Natural killer cell (primary cell): ENCODE measurements around the gene FLYWCH2. TPM values are rescaled to one million over a fixed set of nuclear protein-coding genes. Genes with fewer than 3 reads are reported as not detected.

Experiments used
- ATAC-seq, 3 donors: fragments of 150-1000 bp in 2 of 3; fragments of 200-7000 bp in 1 of 3; cut with Tn5 transposase; 1 replicate in 1 of 3; 2 replicates in 2 of 3; pipeline ENCODE4 v1.10.0; 2021; ENCODE audit warnings: mild to moderate bottlenecking in 2 of 3, moderate library complexity in 2 of 3
- DNase-seq, 2 donors: peaks; one replicate each; pipeline versions ENCODE4 v3.0.0 to v3.0.0-alpha.2; 2013 to 2021; ENCODE audit warnings: mixed read lengths in 1 of 2
- H3K27ac ChIP-seq: one replicate; pipeline ENCODE4 v1.5.1; 2013; ENCODE audit warnings: mild to moderate bottlenecking, low read length
- H3K27me3 ChIP-seq: one replicate; pipeline ENCODE4 v1.6.1; 2013; ENCODE audit warnings: low read length; ENCODE audit not compliant: control insufficient read depth, insufficient read depth
- H3K36me3 ChIP-seq: one replicate; pipeline ENCODE4 v1.6.1; 2013; ENCODE audit warnings: low read length; ENCODE audit not compliant: control insufficient read depth, insufficient read depth
- H3K4me1 ChIP-seq: one replicate; pipeline ENCODE4 v1.6.1; 2013; ENCODE audit warnings: low read length; ENCODE audit not compliant: control insufficient read depth, insufficient read depth
- H3K4me3 ChIP-seq: one replicate; pipeline ENCODE4 v1.5.1; 2013; ENCODE audit warnings: low read length
- H3K9me3 ChIP-seq: one replicate; pipeline ENCODE4 v1.6.1; 2013; ENCODE audit warnings: low read length; ENCODE audit not compliant: control insufficient read depth, insufficient read depth
- H3K27ac Mint-ChIP-seq, 2 donors: one replicate each; pipeline ENCODE4 v1.8.0; 2022; ENCODE audit warnings: mild to moderate bottlenecking in 2 of 2, mixed read lengths in 2 of 2, moderate library complexity in 1 of 2
- H3K27me3 Mint-ChIP-seq, 2 donors: one replicate each; pipeline ENCODE4 v1.8.0; 2022; ENCODE audit warnings: low read depth in 2 of 2, mixed read lengths in 2 of 2
- H3K36me3 Mint-ChIP-seq: one replicate; pipeline ENCODE4 v1.8.0; 2022; ENCODE audit warnings: mixed read lengths
- H3K4me1 Mint-ChIP-seq, 2 donors: one replicate each; pipeline ENCODE4 v1.8.0; 2022; ENCODE audit warnings: mixed read lengths in 2 of 2
- H3K4me3 Mint-ChIP-seq: one replicate; pipeline ENCODE4 v1.8.0; 2022; ENCODE audit warnings: mild to moderate bottlenecking, moderate library complexity, mixed read lengths
- H3K9me3 Mint-ChIP-seq, 2 donors: one replicate each; pipeline ENCODE4 v1.8.0; 2022; ENCODE audit warnings: mixed read lengths in 2 of 2
- WGBS: methylation state at CpG from one replicate; pipeline ENCODE4 v1.1.7; 2013; ENCODE audit warnings: missing lambda C conversion rate; ENCODE audit not compliant: insufficient coverage; 5-methylcytosine and 5-hydroxymethylcytosine counted together
- intact Hi-C: fragments of 100-400 bp; cut with micrococcal nuclease; formaldehyde crosslinking; loops from one replicate; pipeline ENCODE4 v1.14.2; 2022
- total RNA-seq, 4 donors: library from RNA; stranded (reverse); fragments of 120-200 nt in 1 of 4; gene quantifications; one replicate each; pipeline versions ENCODE4 v1.2.3 to v1.2.4, GENCODE V29; 2013 to 2022
- TF ChIP-seq, protein P1 (sequence below): fragments of 200-600 bp; IDR thresholded peaks from one replicate; pipeline ENCODE4 v1.8.0; 2022; ENCODE audit warnings: antibody characterized with exemption

Gene FLYWCH2
- total RNA-seq, 3 donors from 2014 or later (not counting 1 experiment from before 2014, with no cell fraction given) = 12.0 to 12.7 (median 12.6) TPM

DNA sequence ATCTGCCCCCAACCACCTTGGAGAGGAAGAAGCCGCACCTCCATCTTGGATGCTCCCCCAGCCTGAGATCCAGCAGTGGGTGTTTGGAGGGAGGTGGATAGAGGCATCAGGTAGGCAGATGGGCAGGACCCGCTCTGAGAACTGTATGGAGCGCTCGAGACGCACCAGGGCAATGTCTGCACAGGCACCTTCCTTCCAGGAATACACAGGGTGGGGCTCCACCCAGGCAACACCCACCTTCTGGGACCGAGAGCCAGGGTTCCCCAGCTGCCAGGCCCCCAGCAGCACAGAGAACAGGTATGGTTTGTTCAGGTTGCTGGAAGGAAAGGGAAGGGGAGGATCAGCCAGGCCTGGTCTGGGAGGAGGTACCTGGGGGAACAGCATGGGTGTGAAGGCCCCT, 27.5 kb upstream of the FLYWCH2 start:
- H3K9me3 ChIP-seq = peaks cover 6% of the 10 kb centered on the region
- ATAC-seq (no peak), DNase-seq (no peak)
- H3K4me3 ChIP-seq = no peak overlapping the region
- Mint-ChIP-seq H3K27ac (no peak overlapping the region), H3K4me3 (no peak overlapping the region), H3K36me3 (peaks cover 10% of the 10 kb centered on the region), H3K4me1 (peaks cover 14 to 21% of the 10 kb centered on the region in 2 donors), H3K9me3 (peaks cover 5 to 9% of the 10 kb centered on the region in 2 donors), H3K27me3 (peaks cover 0 to 18% of the 10 kb centered on the region in 2 donors)
- peaks cover 3% of the 10 kb centered on the region for H3K27me3 ChIP-seq
- TF ChIP-seq, protein P1, sequence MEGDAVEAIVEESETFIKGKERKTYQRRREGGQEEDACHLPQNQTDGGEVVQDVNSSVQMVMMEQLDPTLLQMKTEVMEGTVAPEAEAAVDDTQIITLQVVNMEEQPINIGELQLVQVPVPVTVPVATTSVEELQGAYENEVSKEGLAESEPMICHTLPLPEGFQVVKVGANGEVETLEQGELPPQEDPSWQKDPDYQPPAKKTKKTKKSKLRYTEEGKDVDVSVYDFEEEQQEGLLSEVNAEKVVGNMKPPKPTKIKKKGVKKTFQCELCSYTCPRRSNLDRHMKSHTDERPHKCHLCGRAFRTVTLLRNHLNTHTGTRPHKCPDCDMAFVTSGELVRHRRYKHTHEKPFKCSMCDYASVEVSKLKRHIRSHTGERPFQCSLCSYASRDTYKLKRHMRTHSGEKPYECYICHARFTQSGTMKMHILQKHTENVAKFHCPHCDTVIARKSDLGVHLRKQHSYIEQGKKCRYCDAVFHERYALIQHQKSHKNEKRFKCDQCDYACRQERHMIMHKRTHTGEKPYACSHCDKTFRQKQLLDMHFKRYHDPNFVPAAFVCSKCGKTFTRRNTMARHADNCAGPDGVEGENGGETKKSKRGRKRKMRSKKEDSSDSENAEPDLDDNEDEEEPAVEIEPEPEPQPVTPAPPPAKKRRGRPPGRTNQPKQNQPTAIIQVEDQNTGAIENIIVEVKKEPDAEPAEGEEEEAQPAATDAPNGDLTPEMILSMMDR = no peak
- peaks cover 37% of the 10 kb centered on the region for H3K4me1 ChIP-seq
- WGBS = 92% methylated on average over 6 of the region's 6 CpGs
- H3K36me3 ChIP-seq = no peaks in the 10 kb centered on the region
- H3K27ac ChIP-seq = no peak overlapping the region
- intact Hi-C loops = no loop called here

DNA sequence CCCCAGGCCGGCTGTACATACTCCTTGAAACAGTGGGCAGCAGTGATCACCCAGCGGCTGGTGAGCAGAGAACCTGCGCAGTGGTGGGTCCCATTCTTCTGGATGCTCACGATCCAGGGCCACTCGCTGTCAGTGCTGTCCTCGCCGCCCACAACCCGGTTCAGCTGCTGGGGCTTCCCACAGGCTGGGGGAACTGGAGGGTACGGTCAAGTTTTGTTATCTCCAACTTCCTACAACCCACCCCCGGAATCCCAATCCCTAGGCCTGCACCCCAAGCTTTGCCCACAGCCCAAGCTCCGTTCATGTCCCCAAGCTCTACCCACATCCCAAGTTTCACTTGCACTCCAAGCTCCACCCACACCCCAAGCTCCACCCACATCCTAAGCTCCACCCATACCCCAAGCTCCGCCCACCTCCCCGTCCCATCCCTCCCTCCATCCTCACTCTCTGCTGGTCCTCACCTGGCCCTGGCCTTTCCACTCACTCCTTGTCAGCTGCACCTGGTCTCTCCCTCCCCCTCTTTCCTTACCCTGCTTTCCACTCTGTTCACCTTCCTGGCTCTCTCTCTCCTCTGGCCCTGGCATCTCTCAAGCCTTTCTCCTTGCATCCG, 26.8 kb upstream of the FLYWCH2 start:
- H3K36me3 ChIP-seq = no peaks in the 10 kb centered on the region
- H3K4me1 ChIP-seq = peaks cover 37% of the 10 kb centered on the region
- no peak overlapping the region for H3K27ac ChIP-seq
- peak in 1 of 2 donors; percentile 57 for DNase-seq
- H3K27me3 Mint-ChIP-seq = peaks cover 0 to 19% of the 10 kb centered on the region in 2 donors
- peak in 2 of 3 donors; percentile 35 to 63 for ATAC-seq
- H3K9me3 Mint-ChIP-seq = peaks cover 5 to 9% of the 10 kb centered on the region in 2 donors
- TF ChIP-seq, protein P1 = no peak
- H3K27me3 ChIP-seq = peaks cover 3% of the 10 kb centered on the region
- intact Hi-C loops = no loop called here
- peak overlapping the region in 1 of 2 donors; percentile 27 for H3K27ac Mint-ChIP-seq
- peaks cover 10% of the 10 kb centered on the region for H3K36me3 Mint-ChIP-seq
- no peak overlapping the region for H3K4me3 ChIP-seq
- peaks cover 14 to 21% of the 10 kb centered on the region in 2 donors for H3K4me1 Mint-ChIP-seq
- peak overlapping the region; percentile 43 for H3K4me3 Mint-ChIP-seq
- whole genome bisulfite sequencing = 93% methylated on average over 14 of the region's 14 CpGs
- H3K9me3 ChIP-seq = peaks cover 6% of the 10 kb centered on the region

DNA sequence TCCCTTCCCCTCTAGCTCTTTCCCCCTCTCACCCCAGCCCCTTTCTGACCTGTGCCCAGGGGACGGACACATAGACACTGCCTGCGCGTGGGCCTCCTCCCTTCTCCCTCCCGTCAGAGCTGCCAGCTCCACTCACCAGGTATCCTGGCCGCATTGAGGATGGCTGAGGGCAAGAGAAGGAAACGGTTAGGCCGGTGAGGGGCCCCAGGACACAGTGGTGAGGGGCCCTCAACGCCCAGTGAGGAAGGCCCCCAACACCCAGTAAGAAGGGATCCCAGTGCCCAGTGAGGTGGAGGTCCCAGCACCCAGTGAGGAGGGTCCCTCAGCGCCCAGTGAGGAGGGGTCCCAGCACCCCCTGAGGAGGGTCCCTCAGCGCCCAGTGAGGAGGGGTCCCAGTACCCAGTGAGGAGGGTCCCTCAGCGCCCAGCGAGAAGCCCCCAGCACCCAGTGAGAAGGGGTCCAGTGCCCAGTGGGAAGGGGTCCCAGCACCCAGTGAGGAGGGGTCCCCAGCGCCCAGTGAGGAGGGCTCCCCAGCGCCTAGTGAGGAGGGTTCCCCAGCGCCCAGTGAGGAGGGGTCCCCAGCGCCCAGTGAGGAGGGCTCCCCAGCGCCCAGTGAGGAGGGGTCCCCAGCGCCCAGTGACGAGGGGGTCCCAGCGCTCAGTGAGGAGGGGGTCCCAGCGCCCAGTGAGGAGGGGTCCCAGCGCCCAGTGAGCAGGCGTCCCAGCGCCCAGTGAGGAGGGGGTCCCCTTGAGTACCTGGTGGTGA, 26.1 kb upstream of the FLYWCH2 start:
- H3K27ac Mint-ChIP-seq = peak overlapping the region in 1 of 2 donors; percentile 81
- peaks cover 3% of the 10 kb centered on the region for H3K27me3 ChIP-seq
- peak overlapping the region; percentile 43 for H3K4me3 Mint-ChIP-seq
- DNase-seq = no peak
- peaks cover 37% of the 10 kb centered on the region for H3K4me1 ChIP-seq
- H3K36me3 Mint-ChIP-seq = peaks cover 10% of the 10 kb centered on the region
- peak overlapping the region; percentile 27 for H3K4me3 ChIP-seq
- peaks cover 6% of the 10 kb centered on the region for H3K9me3 ChIP-seq
- 91% methylated on average over 23 of the region's 24 CpGs for WGBS
- TF ChIP-seq, protein P1 = no peak
- peaks cover 0 to 22% of the 10 kb centered on the region in 2 donors for H3K27me3 Mint-ChIP-seq
- peaks cover 14 to 21% of the 10 kb centered on the region in 2 donors for H3K4me1 Mint-ChIP-seq
- H3K27ac ChIP-seq = peak overlapping the region; percentile 26
- H3K9me3 Mint-ChIP-seq = peaks cover 5 to 9% of the 10 kb centered on the region in 2 donors
- no peaks in the 10 kb centered on the region for H3K36me3 ChIP-seq
- intact Hi-C loops = no loop called here
- ATAC-seq = no peak
